ENCODE measurements around the gene PSMB7.
A peak's percentile ranks its signal among the peaks of the same experiment; 100 is the strongest.

The PSMB7 gene

DNA sequence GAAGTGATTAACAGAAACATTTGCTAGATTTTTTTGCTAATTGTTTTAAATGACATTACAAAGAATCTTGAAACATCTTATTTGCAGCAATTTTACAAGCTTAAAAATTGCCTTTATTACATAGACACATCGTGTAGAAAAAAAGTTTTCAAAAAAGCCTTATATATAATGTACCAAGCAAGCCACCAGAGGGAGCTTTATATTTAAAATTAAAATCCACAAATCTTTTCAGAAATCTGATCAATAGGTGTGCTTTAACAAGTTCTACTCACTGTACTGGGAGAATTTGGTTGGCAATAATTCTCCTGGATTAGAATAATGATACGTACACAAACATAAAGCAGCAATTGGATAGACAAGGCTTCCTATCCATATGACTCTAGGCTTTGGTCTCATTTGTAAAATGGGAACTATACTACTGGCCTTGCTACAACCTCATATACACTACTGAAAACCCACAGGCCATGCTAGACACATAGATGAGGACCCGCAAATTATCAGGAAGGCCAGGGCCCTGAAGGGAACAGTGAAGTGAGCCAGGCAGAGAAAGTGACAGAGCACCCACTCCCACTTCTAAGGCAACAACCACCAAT lies 4.8 kb downstream of the PSMB7 start:
- peak overlapping the region; percentile 3 for H3K4me2 ChIP-seq (ENCODE audit: low read depth, low read length, poor library complexity, severe bottlenecking)
- peaks cover 82% of the 10 kb centered on the region for H3K79me2 ChIP-seq (ENCODE audit: insufficient read depth, low read length)
- TF ChIP-seq, protein P1, sequence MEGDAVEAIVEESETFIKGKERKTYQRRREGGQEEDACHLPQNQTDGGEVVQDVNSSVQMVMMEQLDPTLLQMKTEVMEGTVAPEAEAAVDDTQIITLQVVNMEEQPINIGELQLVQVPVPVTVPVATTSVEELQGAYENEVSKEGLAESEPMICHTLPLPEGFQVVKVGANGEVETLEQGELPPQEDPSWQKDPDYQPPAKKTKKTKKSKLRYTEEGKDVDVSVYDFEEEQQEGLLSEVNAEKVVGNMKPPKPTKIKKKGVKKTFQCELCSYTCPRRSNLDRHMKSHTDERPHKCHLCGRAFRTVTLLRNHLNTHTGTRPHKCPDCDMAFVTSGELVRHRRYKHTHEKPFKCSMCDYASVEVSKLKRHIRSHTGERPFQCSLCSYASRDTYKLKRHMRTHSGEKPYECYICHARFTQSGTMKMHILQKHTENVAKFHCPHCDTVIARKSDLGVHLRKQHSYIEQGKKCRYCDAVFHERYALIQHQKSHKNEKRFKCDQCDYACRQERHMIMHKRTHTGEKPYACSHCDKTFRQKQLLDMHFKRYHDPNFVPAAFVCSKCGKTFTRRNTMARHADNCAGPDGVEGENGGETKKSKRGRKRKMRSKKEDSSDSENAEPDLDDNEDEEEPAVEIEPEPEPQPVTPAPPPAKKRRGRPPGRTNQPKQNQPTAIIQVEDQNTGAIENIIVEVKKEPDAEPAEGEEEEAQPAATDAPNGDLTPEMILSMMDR (conservative IDR thresholded peaks at IDR 0.05; ENCODE audit: low read length), result peak; percentile 64
- no peak for TF ChIP-seq EZH2phosphoT487 (IDR thresholded peaks at IDR 0.05; ENCODE audit: borderline replicate concordance)
- H4K20me1 ChIP-seq (ENCODE audit: insufficient read depth, low read length, poor library complexity, severe bottlenecking), result peaks cover 39% of the 10 kb centered on the region
- no peaks in the 10 kb centered on the region for H3F3A ChIP-seq (ENCODE audit: low read depth)
- H3K4me3 ChIP-seq (ENCODE audit: low read length, poor library complexity, severe bottlenecking), result no peak overlapping the region
- H3K9me3 ChIP-seq (ENCODE audit: insufficient read depth, low read depth, low read length), result no peaks in the 10 kb centered on the region
- H2AFZ ChIP-seq (ENCODE audit: low read length), result no peak overlapping the region
- H3K36me3 ChIP-seq (ENCODE audit: insufficient read depth, low read length), result peaks cover 60% of the 10 kb centered on the region
- no peak overlapping the region for H3K9ac ChIP-seq (ENCODE audit: low read depth, low read length, poor library complexity, severe bottlenecking)
- H3K9me2 ChIP-seq (replicated peaks; ENCODE audit: low read depth, low read length), result no peaks in the 10 kb centered on the region
- H3K27me3 ChIP-seq (ENCODE audit: insufficient read depth, low read length, poor library complexity, severe bottlenecking), result no peaks in the 10 kb centered on the region
- H3K4me1 ChIP-seq (ENCODE audit: insufficient read depth, low read length, poor library complexity, severe bottlenecking), result peaks cover 16% of the 10 kb centered on the region

DNA sequence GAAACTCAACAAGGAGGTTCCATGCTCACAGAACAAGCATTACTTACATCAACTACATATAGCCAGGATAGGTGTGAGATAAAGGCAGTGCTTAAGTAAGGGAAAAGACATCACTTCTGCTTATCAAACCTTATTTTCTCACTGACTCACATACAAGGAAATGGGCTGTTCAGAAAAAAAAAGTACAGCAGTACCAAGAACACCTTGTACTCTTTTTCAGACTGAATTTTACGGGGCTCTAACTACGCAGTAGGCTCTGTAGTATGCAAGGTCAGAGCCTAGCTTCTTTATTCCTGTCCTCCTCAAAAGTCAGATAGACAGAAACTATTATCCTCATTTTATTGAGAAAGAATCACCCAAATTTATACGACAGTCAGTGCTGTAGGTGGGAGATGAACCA lies 5.8 kb downstream of the PSMB7 start:
- Histone ChIP-seq H4K20me1 (ENCODE audit: insufficient read depth, low read length, poor library complexity, severe bottlenecking) (peaks cover 32% of the 10 kb centered on the region), H3K9me3 (ENCODE audit: insufficient read depth, low read depth, low read length) (no peaks in the 10 kb centered on the region), H3K79me2 (ENCODE audit: insufficient read depth, low read length) (peaks cover 74% of the 10 kb centered on the region), H3K4me3 (ENCODE audit: low read length, poor library complexity, severe bottlenecking) (no peak overlapping the region), H3K4me1 (ENCODE audit: insufficient read depth, low read length, poor library complexity, severe bottlenecking) (peaks cover 15% of the 10 kb centered on the region), H3K27me3 (ENCODE audit: insufficient read depth, low read length, poor library complexity, severe bottlenecking) (no peaks in the 10 kb centered on the region), H3K9me2 (replicated peaks; ENCODE audit: low read depth, low read length) (no peaks in the 10 kb centered on the region), H3F3A (ENCODE audit: low read depth) (no peaks in the 10 kb centered on the region), H3K4me2 (ENCODE audit: low read depth, low read length, poor library complexity, severe bottlenecking) (peak overlapping the region; percentile 36), H2AFZ (ENCODE audit: low read length) (no peak overlapping the region), H3K9ac (ENCODE audit: low read depth, low read length, poor library complexity, severe bottlenecking) (no peak overlapping the region), H3K36me3 (ENCODE audit: insufficient read depth, low read length) (peaks cover 67% of the 10 kb centered on the region)
- TF ChIP-seq EZH2phosphoT487 (IDR thresholded peaks at IDR 0.05; ENCODE audit: borderline replicate concordance), result no peak
- TF ChIP-seq, protein P1 (conservative IDR thresholded peaks at IDR 0.05; ENCODE audit: low read length), result no peak

DNA sequence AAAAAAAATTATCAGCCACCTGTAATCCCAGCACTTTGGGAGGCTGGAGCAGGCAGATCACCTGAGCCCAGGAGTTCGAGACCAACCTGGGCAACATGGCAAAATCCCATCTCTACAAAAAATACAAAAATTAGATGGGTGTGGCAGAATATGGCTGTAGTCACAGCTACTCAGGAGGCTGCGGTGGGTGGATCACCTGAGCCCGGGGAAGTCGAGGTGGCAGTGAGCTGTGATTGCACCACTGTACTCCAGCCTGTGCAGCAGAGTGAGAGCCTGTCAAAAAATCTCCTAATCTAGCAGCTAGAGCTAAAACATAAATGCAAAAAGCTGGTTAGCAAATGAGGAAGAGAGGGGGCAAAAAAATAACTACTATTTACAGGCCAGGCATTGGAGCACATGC lies 12.0 kb downstream of the PSMB7 start:
- no peak overlapping the region for H3K4me3 ChIP-seq (ENCODE audit: low read length, poor library complexity, severe bottlenecking)
- no peaks in the 10 kb centered on the region for H3K9me3 ChIP-seq (ENCODE audit: insufficient read depth, low read depth, low read length)
- H2AFZ ChIP-seq (ENCODE audit: low read length), result no peak overlapping the region
- H3K4me1 ChIP-seq (ENCODE audit: insufficient read depth, low read length, poor library complexity, severe bottlenecking), result peaks cover 15% of the 10 kb centered on the region
- no peaks in the 10 kb centered on the region for H3K9me2 ChIP-seq (replicated peaks; ENCODE audit: low read depth, low read length)
- H3F3A ChIP-seq (ENCODE audit: low read depth), result no peaks in the 10 kb centered on the region
- no peak overlapping the region for H3K4me2 ChIP-seq (ENCODE audit: low read depth, low read length, poor library complexity, severe bottlenecking)
- H3K9ac ChIP-seq (ENCODE audit: low read depth, low read length, poor library complexity, severe bottlenecking), result no peak overlapping the region
- peaks cover 63% of the 10 kb centered on the region for H3K79me2 ChIP-seq (ENCODE audit: insufficient read depth, low read length)
- H4K20me1 ChIP-seq (ENCODE audit: insufficient read depth, low read length, poor library complexity, severe bottlenecking), result peaks cover 15% of the 10 kb centered on the region
- TF ChIP-seq, protein P1 (conservative IDR thresholded peaks at IDR 0.05; ENCODE audit: low read length), result no peak
- TF ChIP-seq EZH2phosphoT487 (IDR thresholded peaks at IDR 0.05; ENCODE audit: borderline replicate concordance), result no peak
- peaks cover 71% of the 10 kb centered on the region for H3K36me3 ChIP-seq (ENCODE audit: insufficient read depth, low read length)
- no peaks in the 10 kb centered on the region for H3K27me3 ChIP-seq (ENCODE audit: insufficient read depth, low read length, poor library complexity, severe bottlenecking)
